HEK293 (cell line): ENCODE data around the gene RIPOR3.

Experiments
- CTCF ChIA-PET: fragments of 350-600 bp; formaldehyde crosslinking; extraction: SDS; loops from one replicate; lab custom pipeline; 2021; ENCODE audit warnings: antibody characterized with exemption; lab: Yijun Ruan, JAX
- POLR2A ChIA-PET: fragments of 300-600 bp; formaldehyde crosslinking; extraction: SDS; loops from one replicate; lab custom pipeline; 2020; ENCODE audit warnings: antibody characterized with exemption, inconsistent platforms; lab: Yijun Ruan, JAX
- H3K27ac ChIP-seq: fragments of 200-500 bp; sonication (Bioruptor generic); 2 replicates; pipeline ENCODE4 v1.5.1; 2014; ENCODE audit warnings: low read depth, low read length, control low read depth, inconsistent platforms; ENCODE audit errors: extremely low read depth
- H3K36me3 ChIP-seq, 2 experiments: fragments of 200-500 bp in 1 of 2; sonication (Bioruptor generic) in 1 of 2; 1 replicate in 1 of 2; 2 replicates in 1 of 2; pipeline ENCODE4 v1.5.1; 2014 to 2017; ENCODE audit warnings: inconsistent platforms in 2 of 2, low read length in 2 of 2; ENCODE audit not compliant: control insufficient read depth in 2 of 2, insufficient read depth in 1 of 2
- H3K4me1 ChIP-seq: fragments of 200-500 bp; sonication (Bioruptor generic); 2 replicates; pipeline ENCODE4 v1.5.1; 2014; ENCODE audit warnings: mild to moderate bottlenecking, low read length, inconsistent platforms; ENCODE audit not compliant: control insufficient read depth, insufficient read depth
- H3K4me3 ChIP-seq: 2 replicates; pipeline ENCODE4 v1.5.1; 2011; ENCODE audit warnings: low read depth, mild to moderate bottlenecking, control low read depth, low read length, moderate library complexity
- H3K9me3 ChIP-seq: fragments of 200-500 bp; sonication (Bioruptor generic); 2 replicates; pipeline ENCODE4 v1.5.1; 2014; ENCODE audit warnings: low read depth, low read length, inconsistent platforms; ENCODE audit not compliant: control insufficient read depth, insufficient read depth
- EGR2 ChIP-seq: fragments of 450-650 bp; formaldehyde crosslinking; IDR thresholded peaks from 2 replicates; pipeline ENCODE4 v1.5.1; 2016; ENCODE audit warnings: low read depth, missing biosample characterization, missing genetic modification characterization
- RBAK ChIP-seq: fragments of 450-650 bp; formaldehyde crosslinking; IDR thresholded peaks from 2 replicates; pipeline ENCODE4 v1.5.1; 2016; ENCODE audit warnings: missing biosample characterization, missing genetic modification characterization
- YY2 ChIP-seq: fragments of 450-650 bp; formaldehyde crosslinking; IDR thresholded peaks from 2 replicates; pipeline ENCODE4 v1.5.1; 2016; ENCODE audit warnings: missing biosample characterization, missing genetic modification characterization
- ZNF211 ChIP-seq: fragments of 450-650 bp; formaldehyde crosslinking; IDR thresholded peaks from 2 replicates; pipeline ENCODE4 v1.5.1; 2016; ENCODE audit warnings: low read depth, missing biosample characterization, missing genetic modification characterization
- ZNF221 ChIP-seq: fragments of 450-650 bp; formaldehyde crosslinking; IDR thresholded peaks from 2 replicates; pipeline ENCODE4 v1.5.1; 2017; ENCODE audit warnings: missing biosample characterization, missing genetic modification characterization, borderline replicate concordance
- ZNF239 ChIP-seq: fragments of 450-650 bp; formaldehyde crosslinking; IDR thresholded peaks from 2 replicates; pipeline ENCODE4 v1.5.1; 2016; ENCODE audit warnings: missing biosample characterization, missing genetic modification characterization
- ZNF311 ChIP-seq: fragments of 450-650 bp; formaldehyde crosslinking; IDR thresholded peaks from 2 replicates; pipeline ENCODE4 v1.5.1; 2017; ENCODE audit warnings: missing biosample characterization, missing genetic modification characterization, borderline replicate concordance
- ZNF341 ChIP-seq: fragments of 450-650 bp; formaldehyde crosslinking; IDR thresholded peaks from 2 replicates; pipeline ENCODE4; 2016; ENCODE audit warnings: low read depth, missing biosample characterization, missing genetic modification characterization
- ZNF433 ChIP-seq: fragments of 450-650 bp; formaldehyde crosslinking; IDR thresholded peaks from 2 replicates; pipeline ENCODE4 v1.5.1; 2016; ENCODE audit warnings: missing biosample characterization, missing genetic modification characterization, low read depth
- ZNF596 ChIP-seq: fragments of 450-650 bp; IDR thresholded peaks from 2 replicates; pipeline ENCODE4 v1.5.0; 2018; ENCODE audit warnings: missing biosample characterization, mild to moderate bottlenecking, missing genetic modification characterization, moderate library complexity
- ZNF660 ChIP-seq: fragments of 450-650 bp; IDR thresholded peaks from 2 replicates; pipeline ENCODE4 v1.5.1; 2018; ENCODE audit warnings: missing biosample characterization, mild to moderate bottlenecking, missing genetic modification characterization
- ZNF768 ChIP-seq: fragments of 450-650 bp; formaldehyde crosslinking; IDR thresholded peaks from 2 replicates; pipeline ENCODE4 v1.5.1; 2018; ENCODE audit warnings: missing biosample characterization, mild to moderate bottlenecking, missing genetic modification characterization
- ZNF776 ChIP-seq: fragments of 450-650 bp; formaldehyde crosslinking; IDR thresholded peaks from 2 replicates; pipeline ENCODE4 v1.5.0; 2017; ENCODE audit warnings: missing biosample characterization, missing genetic modification characterization, borderline replicate concordance
- ZNF777 ChIP-seq: fragments of 450-650 bp; formaldehyde crosslinking; IDR thresholded peaks from 2 replicates; pipeline ENCODE4 v1.5.1; 2017; ENCODE audit warnings: missing biosample characterization, missing genetic modification characterization, borderline replicate concordance
- ZNF791 ChIP-seq: fragments of 450-650 bp; formaldehyde crosslinking; IDR thresholded peaks from 2 replicates; pipeline ENCODE4 v1.5.1; 2016; ENCODE audit warnings: missing biosample characterization, missing genetic modification characterization
- ZNF792 ChIP-seq: fragments of 450-650 bp; formaldehyde crosslinking; IDR thresholded peaks from 2 replicates; pipeline ENCODE4 v1.5.1; 2016; ENCODE audit warnings: missing biosample characterization, missing genetic modification characterization
- TF ChIP-seq, protein P1 (sequence below): fragments of 450-650 bp; formaldehyde crosslinking; IDR thresholded peaks from 2 replicates; pipeline ENCODE4 v1.5.1; 2017; ENCODE audit warnings: missing biosample characterization, missing genetic modification characterization
- TF ChIP-seq, protein P2 (sequence below): fragments of 450-650 bp; formaldehyde crosslinking; IDR thresholded peaks from 2 replicates; pipeline ENCODE4 v1.5.1; 2016; ENCODE audit warnings: missing biosample characterization, missing genetic modification characterization
- TF ChIP-seq, protein P3 (sequence below): fragments of 450-650 bp; formaldehyde crosslinking; IDR thresholded peaks from 2 replicates; pipeline ENCODE4 v1.5.1; 2017; ENCODE audit warnings: missing biosample characterization, mild to moderate bottlenecking, missing genetic modification characterization, moderate library complexity
- TF ChIP-seq, protein P4 (sequence below): fragments of 450-650 bp; formaldehyde crosslinking; IDR thresholded peaks from 2 replicates; pipeline ENCODE4 v1.5.1; 2016; ENCODE audit warnings: missing biosample characterization, missing genetic modification characterization

The RIPOR3 gene

DNA sequence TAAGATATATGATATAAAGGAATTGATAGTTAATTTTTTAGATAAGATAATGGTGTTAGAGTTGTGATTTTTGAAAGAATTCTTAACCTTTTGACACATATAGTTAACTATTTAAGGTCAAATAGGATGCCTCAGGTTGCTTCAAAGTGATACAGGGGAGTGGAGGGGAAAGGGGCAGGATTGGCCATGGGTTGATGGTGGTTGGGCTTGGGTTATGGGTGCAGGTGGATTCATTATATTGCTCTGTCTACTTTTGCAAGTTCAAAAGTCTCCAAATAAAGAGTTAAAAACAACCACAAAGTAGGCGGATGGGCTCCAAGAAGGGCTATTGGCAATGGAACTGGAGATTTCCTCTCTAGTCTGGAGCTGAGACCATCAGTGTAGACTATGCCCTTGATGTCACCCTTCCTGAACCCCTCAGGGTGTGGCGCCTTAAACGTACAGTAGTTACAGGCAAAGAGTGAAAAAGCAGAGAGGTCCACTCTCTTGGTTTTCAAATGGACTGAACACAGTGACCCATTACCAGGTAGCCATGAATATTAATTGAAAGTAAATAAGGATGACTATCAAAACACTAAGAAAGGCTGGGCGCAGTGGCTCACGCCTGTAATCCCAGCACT, 100.0 kb downstream of the RIPOR3 start:
- POLR2A ChIA-PET, result no interaction called here

DNA sequence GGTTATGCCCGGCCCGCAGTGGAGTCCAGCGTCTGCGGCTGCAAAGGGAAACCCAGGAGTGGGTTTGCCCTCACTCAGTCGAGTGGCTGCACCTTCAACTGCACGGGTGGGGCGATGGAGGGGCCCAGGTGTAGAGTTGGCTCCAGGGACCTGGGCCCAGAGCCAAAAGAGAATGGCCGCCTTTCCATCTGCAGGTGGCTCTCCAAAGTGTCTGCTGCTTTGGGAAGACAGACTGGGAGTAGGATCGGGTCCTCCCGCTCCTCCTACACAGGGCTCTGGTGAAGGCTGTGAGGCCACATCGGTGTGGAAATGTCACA, 101.0 kb downstream of the RIPOR3 start:
- Histone ChIP-seq H3K9me3 (no peaks in the 10 kb centered on the region), H3K36me3 (peaks cover 0 to 22% of the 10 kb centered on the region in 2 experiments; a peak in 1 of 3 replicates), H3K27ac (no peak overlapping the region), H3K4me1 (no peaks in the 10 kb centered on the region), H3K4me3 (no peak overlapping the region)
- POLR2A ChIA-PET, result no interaction called here
- TF ChIP-seq, protein P1, sequence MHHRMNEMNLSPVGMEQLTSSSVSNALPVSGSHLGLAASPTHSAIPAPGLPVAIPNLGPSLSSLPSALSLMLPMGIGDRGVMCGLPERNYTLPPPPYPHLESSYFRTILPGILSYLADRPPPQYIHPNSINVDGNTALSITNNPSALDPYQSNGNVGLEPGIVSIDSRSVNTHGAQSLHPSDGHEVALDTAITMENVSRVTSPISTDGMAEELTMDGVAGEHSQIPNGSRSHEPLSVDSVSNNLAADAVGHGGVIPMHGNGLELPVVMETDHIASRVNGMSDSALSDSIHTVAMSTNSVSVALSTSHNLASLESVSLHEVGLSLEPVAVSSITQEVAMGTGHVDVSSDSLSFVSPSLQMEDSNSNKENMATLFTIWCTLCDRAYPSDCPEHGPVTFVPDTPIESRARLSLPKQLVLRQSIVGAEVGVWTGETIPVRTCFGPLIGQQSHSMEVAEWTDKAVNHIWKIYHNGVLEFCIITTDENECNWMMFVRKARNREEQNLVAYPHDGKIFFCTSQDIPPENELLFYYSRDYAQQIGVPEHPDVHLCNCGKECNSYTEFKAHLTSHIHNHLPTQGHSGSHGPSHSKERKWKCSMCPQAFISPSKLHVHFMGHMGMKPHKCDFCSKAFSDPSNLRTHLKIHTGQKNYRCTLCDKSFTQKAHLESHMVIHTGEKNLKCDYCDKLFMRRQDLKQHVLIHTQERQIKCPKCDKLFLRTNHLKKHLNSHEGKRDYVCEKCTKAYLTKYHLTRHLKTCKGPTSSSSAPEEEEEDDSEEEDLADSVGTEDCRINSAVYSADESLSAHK (tag by site-specific recombination), result no peak
- TF ChIP-seq EGR2 (0 out of 2 replicates have a peak, but pooled peaks have one; percentile 9), ZNF660 (tag by site-specific recombination) (no peak), ZNF776 (no peak), ZNF311 (tag by site-specific recombination) (no peak), ZNF239 (tag by site-specific recombination) (no peak)
- TF ChIP-seq, protein P2, sequence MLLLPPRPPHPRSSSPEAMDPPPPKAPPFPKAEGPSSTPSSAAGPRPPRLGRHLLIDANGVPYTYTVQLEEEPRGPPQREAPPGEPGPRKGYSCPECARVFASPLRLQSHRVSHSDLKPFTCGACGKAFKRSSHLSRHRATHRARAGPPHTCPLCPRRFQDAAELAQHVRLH (tag by site-specific recombination), result no peak
- CTCF ChIA-PET, result interaction anchor here (1.0 to 1.1 kb wide), 2 partner anchors 10 to 19 kb away, joined by 3 to 4 read pairs; no protein-coding TSS in a partner anchor

More for the DNA sequence above, 100.0 kb downstream of the RIPOR3 start:
- CTCF ChIA-PET, result interaction anchor here (0.9 kb wide), 1 partner anchor 128 kb away, joined by 3 read pairs; no protein-coding TSS in a partner anchor
- no peak overlapping the region for H3K4me3 ChIP-seq
- H3K27ac ChIP-seq, result no peak overlapping the region
- H3K36me3 ChIP-seq, result peaks cover 0 to 13% of the 10 kb centered on the region in 2 experiments; a peak in 1 of 3 replicates
- no peaks in the 10 kb centered on the region for H3K4me1 ChIP-seq
- TF ChIP-seq, protein P3, sequence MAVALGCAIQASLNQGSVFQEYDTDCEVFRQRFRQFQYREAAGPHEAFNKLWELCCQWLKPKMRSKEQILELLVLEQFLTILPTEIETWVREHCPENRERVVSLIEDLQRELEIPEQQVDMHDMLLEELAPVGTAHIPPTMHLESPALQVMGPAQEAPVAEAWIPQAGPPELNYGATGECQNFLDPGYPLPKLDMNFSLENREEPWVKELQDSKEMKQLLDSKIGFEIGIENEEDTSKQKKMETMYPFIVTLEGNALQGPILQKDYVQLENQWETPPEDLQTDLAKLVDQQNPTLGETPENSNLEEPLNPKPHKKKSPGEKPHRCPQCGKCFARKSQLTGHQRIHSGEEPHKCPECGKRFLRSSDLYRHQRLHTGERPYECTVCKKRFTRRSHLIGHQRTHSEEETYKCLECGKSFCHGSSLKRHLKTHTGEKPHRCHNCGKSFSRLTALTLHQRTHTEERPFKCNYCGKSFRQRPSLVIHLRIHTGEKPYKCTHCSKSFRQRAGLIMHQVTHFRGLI (tag by site-specific recombination), result peak; percentile 93
- TF ChIP-seq ZNF791 (no peak), ZNF311 (tag by site-specific recombination) (no peak), ZNF596 (tag by site-specific recombination) (no peak), EGR2 (no peak)
- H3K9me3 ChIP-seq, result no peaks in the 10 kb centered on the region

DNA sequence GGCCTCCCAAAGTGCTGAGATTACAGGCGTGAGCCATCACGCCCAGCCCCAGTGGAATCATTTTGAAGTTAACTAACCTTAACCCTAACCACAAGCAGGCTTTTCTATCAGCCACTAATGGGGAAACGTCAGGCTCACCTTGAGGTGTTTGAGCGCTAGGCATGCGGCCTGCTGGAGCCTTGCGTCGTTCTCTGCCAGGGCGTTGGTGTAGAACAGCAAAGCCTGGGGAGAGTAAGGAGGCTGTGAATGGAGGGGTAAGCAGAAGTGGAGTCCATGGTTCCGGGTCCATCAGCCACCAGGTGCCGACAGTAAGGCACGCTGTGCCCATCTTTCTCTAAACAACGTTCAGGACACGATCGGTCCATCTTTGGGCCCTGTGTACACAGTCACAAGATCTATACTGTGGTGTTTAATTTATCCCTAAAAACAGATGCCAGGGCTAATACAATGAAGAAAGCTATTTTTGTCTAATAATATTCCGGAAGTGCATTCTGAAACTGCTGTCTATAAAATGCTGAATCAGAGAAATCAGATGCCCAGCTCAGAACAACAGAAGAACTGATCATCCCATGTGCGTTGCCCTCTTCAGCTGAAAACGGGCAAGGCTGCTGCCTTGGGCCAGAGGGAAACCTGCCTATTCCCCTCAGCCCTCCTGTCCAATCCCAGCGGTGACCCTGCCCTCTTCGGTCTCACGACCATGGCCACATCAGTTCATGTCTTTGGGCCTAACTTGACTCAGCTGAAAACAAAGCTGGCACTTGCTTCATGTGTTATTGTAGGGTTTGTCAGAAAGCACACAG, 101.6 kb downstream of the RIPOR3 start:
- H3K9me3 ChIP-seq, result no peaks in the 10 kb centered on the region
- no peaks in the 10 kb centered on the region for H3K4me1 ChIP-seq
- no peak overlapping the region for H3K4me3 ChIP-seq
- H3K36me3 ChIP-seq, result peaks cover 0 to 25% of the 10 kb centered on the region in 2 experiments; a peak in 1 of 3 replicates
- POLR2A ChIA-PET, result no interaction called here
- CTCF ChIA-PET, result interaction anchor here (0.6 to 2.1 kb wide), 9 partner anchors 10 to 465 kb away, joined by 3 to 13 read pairs (median 5); no protein-coding TSS in a partner anchor
- no peak overlapping the region for H3K27ac ChIP-seq
- no peak for TF ChIP-seq YY2
- no peak for TF ChIP-seq ZNF792
- no peak for TF ChIP-seq ZNF776
- TF ChIP-seq ZNF211 (tag by site-specific recombination), result no peak
- TF ChIP-seq ZNF777 (tag by site-specific recombination), result no peak
- TF ChIP-seq, protein P4, sequence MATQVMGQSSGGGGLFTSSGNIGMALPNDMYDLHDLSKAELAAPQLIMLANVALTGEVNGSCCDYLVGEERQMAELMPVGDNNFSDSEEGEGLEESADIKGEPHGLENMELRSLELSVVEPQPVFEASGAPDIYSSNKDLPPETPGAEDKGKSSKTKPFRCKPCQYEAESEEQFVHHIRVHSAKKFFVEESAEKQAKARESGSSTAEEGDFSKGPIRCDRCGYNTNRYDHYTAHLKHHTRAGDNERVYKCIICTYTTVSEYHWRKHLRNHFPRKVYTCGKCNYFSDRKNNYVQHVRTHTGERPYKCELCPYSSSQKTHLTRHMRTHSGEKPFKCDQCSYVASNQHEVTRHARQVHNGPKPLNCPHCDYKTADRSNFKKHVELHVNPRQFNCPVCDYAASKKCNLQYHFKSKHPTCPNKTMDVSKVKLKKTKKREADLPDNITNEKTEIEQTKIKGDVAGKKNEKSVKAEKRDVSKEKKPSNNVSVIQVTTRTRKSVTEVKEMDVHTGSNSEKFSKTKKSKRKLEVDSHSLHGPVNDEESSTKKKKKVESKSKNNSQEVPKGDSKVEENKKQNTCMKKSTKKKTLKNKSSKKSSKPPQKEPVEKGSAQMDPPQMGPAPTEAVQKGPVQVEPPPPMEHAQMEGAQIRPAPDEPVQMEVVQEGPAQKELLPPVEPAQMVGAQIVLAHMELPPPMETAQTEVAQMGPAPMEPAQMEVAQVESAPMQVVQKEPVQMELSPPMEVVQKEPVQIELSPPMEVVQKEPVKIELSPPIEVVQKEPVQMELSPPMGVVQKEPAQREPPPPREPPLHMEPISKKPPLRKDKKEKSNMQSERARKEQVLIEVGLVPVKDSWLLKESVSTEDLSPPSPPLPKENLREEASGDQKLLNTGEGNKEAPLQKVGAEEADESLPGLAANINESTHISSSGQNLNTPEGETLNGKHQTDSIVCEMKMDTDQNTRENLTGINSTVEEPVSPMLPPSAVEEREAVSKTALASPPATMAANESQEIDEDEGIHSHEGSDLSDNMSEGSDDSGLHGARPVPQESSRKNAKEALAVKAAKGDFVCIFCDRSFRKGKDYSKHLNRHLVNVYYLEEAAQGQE, result no peak
- no peak for TF ChIP-seq ZNF341 (tag by site-specific recombination)
- TF ChIP-seq ZNF433 (tag by site-specific recombination), result no peak
- TF ChIP-seq RBAK (tag by site-specific recombination), result no peak
- no peak for TF ChIP-seq ZNF768 (tag by site-specific recombination)
- no peak for TF ChIP-seq ZNF221 (tag by site-specific recombination)
- TF ChIP-seq, protein P2 (tag by site-specific recombination), result no peak
